PC-3 (cell line): Measurements from ENCODE around the gene TENT5C.

Experiments used
- CTCF ChIP-seq: fragments of 300-600 bp; sonication (generic); conservative IDR thresholded peaks from 2 replicates; pipeline ENCODE4 v1.5.1; 2017; ENCODE audit warnings: antibody characterized with exemption, low read depth, mild to moderate bottlenecking, low read length
- EZH2 ChIP-seq: fragments of 300-600 bp; sonication (generic); IDR thresholded peaks from one replicate; pipeline ENCODE4 v1.6.1; 2017; ENCODE audit warnings: antibody characterized with exemption, mild to moderate bottlenecking, low read length; ENCODE audit not compliant: unreplicated experiment

GRCh38 chr1:117572546-117572945, 33.3 kb upstream of the TENT5C start:
- TF ChIP-seq CTCF (no peak), EZH2 (no peak)
